Panc1 (cell line): ENCODE measurements around the gene NOS1.

ENCODE experiments used
- CTCF ChIP-seq: fragments of 450-650 bp; IDR thresholded peaks from 2 replicates; pipeline ENCODE4 v1.5.1; 2017; ENCODE audit warnings: mild to moderate bottlenecking
- POLR2AphosphoS5 ChIP-seq: IDR thresholded peaks from 2 replicates; pipeline ENCODE4 v1.6.1; 2012; ENCODE audit warnings: mild to moderate bottlenecking, low read depth, low read length, moderate library complexity

GRCh38 chr12:117298648-117299225, 62.7 kb downstream of the NOS1 start:
- no peak for TF ChIP-seq POLR2AphosphoS5
- TF ChIP-seq CTCF, result no peak
